HG02678 (cell line): ENCODE data around the gene AQP12A.
"Not testable (repeated sequence)": the region's sequence is repeated elsewhere in the genome, so short reads cannot be mapped to it uniquely, and the experiment has no call there.

Experiments used
- ATAC-seq: cut with Tn5 transposase; IDR thresholded peaks from one replicate; pipeline ENCODE4 v1.9.1; 2021; ENCODE audit warnings: mild to moderate bottlenecking, moderate library complexity; ENCODE audit not compliant: unreplicated experiment

AQP12A gene, protein sequence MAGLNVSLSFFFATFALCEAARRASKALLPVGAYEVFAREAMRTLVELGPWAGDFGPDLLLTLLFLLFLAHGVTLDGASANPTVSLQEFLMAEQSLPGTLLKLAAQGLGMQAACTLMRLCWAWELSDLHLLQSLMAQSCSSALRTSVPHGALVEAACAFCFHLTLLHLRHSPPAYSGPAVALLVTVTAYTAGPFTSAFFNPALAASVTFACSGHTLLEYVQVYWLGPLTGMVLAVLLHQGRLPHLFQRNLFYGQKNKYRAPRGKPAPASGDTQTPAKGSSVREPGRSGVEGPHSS

DNA sequence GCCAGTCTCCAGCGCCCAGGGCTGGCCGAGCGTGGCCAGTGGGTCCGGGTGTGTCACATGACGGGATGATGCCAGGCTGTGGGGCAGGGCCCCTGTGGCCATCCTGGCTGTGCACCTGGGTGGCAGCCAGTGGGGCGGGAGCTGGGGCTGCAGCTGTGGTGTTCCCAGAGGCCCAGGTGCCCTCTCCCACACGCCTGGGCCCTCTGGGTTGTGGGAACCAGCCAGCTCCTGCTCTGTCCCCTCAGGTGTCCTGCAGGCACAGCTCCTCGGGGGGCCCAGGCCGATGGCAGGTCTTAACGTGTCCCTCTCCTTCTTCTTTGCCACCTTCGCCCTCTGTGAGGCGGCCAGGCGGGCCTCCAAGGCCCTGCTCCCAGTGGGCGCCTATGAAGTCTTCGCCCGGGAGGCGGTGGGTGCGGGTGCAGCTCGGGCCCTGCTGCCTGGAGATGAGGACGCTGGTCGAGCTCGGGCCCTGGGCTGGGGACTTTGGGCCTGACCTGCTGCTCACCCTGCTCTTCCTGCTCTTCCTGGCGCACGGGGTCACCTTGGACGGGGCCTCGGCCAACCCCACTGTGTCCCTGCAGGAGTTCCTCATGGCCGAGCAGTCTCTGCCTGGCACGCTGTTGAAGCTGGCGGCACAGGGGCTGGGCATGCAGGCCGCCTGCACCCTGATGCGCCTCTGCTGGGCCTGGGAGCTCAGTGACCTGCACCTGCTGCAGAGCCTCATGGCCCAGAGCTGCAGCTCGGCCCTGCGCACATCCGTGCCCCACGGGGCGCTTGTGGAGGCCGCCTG lies at the start of gene AQP12A:
Gene AQP12A (plus strand): TSS at position 236 of the 790 bp plus-strand sequence. CDS start 48 bp downstream, at position 284.
- ATAC-seq, result not testable (repeated sequence)

GRCh38 chr2:240642061-240642805 lies 49.4 kb upstream of the AQP12A start:
- ATAC-seq, result no peak

- no peak for ATAC-seq
Measured at GRCh38 chr2:240642806-240643092, 48.9 kb upstream of the AQP12A start.

GRCh38 chr2:240643093-240643810 lies 48.4 kb upstream of the AQP12A start:
- ATAC-seq, result no peak

DNA sequence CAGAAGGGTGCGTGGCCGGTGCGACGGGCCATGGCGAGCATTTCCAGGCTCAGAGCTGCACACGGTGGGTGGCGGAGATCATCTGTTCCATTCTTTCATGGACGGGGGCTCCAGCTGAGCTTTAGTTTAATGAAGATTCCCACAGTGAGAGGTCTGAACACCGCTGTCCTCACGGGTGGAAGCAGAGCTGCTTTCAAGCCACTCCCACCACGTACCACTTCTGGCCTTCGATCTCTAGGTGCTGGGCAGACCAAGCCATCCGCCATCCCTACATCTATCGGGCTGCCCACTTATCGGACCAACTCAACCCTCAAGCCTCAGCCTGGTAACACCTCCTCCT lies 47.9 kb upstream of the AQP12A start:
- ATAC-seq, result no peak

DNA sequence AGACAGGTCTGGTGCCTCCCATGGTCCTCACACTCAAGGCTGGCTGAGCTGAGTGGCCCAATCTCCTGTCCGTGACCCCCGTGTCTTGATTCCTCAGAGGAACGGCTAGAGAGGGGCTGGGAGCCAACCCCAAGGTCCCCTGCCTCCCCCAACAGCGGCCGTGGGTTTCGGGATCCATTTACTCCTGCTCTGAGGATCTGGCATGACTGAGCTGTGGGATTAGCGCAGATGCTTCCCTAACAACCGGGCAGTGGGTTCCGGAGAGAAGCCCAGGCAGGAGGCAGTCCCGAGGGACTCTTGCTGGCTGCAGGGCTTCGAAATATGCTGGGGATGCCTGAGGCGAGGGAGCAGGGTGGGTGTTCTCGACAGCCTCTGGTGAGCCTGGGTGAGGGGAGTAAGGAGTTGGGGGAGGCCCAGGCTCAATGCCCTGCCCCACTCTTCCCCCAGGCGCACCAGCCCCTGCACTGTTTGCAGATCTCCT lies 47.5 kb upstream of the AQP12A start:
- no peak for ATAC-seq

DNA sequence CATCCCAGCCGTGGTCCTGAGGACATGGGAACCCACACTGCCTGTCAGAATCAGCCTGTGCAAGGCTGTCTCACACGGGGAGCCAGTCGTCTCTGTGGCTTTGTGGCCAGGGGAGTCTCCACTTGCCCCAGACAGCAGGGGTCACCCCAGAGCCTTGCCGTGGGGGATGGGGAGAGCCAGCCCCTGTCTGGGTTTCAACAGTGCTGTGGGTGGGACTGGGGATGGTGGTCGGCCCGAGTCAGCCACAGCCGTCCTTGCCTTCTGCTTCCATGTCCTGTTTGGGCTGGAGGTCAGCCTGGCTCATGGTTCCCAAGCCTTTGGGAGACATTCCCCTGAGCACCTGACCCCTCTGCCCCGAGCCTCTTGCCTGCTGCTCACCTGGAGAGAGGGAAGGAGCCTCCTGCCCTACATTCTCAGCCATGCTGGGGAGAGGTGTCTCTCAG lies 46.8 kb upstream of the AQP12A start:
- no peak for ATAC-seq

DNA sequence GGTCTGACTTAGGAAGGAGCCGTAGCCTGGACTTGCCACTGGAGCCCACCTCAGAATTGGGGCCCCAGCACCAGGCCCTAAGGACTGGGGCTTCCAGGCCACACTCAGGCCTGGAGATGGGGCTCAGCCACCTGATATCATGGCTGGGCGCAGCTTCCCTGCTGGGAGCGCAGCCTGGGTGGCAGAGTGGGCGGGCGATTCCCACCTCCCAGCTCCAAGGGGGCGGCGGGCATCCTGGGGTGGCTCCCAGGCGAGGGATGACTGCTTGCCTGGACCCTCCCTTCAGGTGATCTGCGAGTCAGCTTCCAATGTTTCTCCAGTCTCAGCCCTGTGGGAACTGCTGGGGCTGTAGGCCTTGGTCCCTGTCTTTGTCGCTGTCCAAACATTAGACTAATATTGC lies 46.3 kb upstream of the AQP12A start:
- no peak for ATAC-seq

DNA sequence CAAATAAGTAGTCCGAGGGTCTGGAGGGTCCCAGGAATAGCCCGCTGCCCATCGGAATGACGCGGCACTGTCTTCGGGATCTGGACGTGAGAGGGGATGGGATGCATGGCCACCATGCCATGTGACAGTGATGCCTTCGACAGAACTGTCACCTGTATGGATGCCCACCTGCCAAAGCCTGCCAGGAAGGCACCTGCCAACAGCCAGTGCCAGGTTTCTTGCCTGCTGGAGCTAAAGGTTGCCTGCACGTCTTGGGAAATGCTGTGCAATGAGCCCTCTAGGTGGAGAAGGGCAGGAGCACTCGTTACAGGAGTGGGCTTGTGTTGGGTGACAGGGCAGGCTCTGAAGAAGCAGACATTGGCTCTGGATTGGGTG lies 45.9 kb upstream of the AQP12A start:
- ATAC-seq, result no peak

DNA sequence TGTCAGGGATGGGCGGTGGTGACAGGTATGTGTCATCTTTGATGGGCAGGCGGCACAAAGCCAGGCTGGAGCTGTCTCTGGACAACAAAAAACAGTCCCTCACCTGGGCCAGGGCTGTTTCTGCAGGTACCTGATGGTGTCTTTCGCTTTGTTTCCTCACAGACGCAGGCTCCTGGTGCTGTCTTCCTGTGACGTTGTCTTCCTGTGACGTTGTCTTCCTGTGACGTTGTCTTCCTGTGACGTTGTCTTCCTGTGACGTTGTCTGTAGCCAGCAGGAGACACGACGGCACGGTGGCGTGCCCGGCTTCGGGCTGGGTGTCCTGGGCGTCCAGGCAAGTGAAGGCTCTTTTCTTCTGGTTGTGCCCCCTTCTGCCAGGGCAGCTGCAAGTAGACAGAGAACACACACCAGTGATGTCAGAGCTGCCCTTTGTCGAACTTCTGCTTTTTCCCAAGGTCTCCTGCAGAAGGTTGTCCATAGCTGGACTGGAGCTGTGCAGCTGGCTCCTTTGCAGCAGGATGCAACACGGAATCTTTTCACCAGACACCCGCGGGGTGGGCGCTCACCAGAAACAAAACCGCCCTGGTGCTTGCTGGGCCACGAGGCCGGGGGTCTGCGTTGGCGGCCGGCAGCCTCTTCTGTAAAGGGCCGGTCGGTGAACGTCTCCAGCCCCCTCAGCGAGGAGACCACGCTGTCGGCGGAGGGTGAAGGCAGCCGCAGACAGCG lies 45.3 kb upstream of the AQP12A start:
- no peak for ATAC-seq

GRCh38 chr2:240646900-240647502 lies 44.7 kb upstream of the AQP12A start:
- no peak for ATAC-seq

DNA sequence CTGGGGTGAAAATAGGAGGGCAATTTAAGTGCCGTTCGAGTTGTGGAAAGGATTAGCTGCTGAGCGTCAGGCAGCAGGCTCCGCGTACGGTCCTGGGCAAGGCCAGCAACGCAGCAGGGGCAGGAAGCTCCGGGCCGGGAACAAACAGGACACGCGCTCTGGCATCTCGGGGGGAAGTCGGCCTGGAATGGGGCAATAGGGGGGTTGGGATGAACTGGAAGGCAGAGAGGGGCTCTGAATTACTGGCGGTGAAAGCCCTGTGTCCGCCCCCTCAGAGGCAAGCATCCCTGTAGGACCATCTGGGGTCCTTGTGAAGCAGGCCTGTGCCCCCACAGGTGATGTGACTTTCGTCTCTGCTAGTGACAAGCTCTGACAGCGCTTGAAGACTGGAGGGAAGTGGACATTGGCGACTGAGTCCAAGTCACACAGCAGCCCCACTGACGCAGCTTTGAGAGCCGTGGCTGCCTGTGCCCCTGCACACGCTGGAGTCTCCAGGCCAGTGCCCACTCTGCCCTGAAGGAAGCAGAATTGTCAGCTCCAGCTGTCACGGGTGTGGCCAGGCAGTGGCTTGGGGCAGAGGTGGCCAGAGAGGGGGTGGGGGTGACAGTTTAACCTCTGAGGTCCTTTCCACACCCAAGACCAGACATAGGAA lies 44.0 kb upstream of the AQP12A start:
- no peak for ATAC-seq

DNA sequence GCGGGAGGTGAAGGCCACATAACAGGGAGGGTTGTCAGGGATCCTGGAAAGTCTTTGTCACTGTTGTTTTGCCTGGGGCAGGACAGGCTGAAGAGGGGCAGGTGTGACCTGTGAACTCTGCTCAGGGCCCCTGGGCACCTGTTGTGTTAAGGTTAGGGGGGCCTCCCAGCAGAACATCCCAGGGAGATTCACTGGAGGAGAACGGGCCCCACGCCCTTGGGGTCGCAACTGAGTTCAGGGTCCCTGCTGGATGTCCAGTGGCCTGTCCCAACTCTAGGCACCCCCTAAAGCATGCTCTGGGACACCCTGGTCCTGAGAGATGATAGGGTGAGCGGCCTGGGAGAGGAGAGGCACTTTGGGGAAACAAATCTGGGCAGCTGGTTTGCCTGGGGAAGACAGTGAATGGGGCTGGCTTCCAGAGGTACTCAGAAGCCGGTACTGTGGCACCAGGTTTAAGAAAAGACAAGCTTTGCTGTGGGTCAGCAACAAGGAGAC lies 43.5 kb upstream of the AQP12A start:
- no peak for ATAC-seq

DNA sequence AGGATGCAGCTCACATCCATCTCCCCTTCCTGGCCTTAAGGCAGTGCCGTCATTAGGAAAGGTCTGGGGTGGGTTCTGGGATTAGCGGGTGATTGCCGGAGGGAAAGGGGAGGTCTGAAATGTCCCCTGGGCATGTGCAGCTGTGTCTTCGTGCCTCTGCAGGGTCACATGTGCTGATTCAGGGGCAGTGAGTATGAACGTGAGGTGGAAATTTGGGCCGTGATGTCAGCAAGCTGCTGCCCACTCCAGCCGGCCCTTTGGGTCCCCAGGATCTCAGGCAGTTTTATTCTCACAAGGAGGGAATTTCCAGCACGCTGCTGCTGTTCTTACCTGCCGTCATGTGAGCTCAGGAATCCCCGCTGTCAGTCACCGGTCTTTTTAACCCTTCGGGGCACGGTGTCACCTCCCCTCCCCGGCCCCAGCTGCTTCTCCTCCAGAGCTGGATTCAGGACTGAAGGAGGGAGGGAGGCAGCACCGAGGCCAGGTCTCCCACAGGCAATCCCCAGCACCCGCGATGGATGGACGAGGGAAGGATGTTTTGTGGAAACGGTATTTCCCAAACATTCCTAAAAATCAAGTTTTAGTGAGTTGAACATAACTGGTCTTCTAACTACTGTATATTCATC lies 42.9 kb upstream of the AQP12A start:
- ATAC-seq, result no peak

GRCh38 chr2:240649331-240649730 lies 42.3 kb upstream of the AQP12A start:
- ATAC-seq, result no peak

DNA sequence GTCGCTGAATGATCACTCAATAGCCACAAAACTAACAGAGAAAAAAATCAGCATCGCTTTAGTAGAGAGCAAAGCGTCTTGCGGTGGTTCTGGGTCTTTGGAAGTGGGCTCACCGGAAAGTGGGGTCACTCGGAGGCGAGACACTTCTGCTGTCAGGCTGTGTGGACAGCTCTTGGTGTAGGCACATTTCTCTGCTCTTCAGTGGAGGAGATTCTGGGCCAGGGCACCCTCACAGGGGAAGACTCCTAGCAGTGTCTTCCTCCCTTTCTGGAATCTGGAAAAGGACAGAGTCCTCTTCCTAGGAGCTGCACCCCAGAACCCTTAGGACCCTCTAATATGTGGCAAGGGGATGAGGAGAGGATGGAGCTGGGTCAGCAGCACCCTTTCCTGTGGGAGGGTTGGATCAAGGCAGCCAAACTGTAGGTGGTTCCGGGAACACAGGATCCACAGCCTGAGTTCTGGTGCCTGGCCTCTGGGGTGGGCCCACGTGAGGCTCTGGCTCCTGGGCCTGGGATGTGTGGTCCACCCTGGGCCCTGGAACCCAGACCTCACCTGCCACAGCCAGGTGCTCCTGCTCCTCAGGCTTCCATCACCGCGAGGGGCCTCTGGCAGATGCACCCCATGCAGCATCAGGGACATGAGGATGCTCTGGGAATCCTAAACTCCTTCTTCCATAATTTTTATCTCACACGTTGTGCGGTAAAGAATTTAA lies 41.3 kb upstream of the AQP12A start:
- no peak for ATAC-seq

GRCh38 chr2:240651185-240651584 lies 40.5 kb upstream of the AQP12A start:
- no peak for ATAC-seq
